SK-N-SH treated with all-trans-retinoic acid at 6 μM for 48 hours (cell line): Measurements from ENCODE around the gene NTN1.

Experiments used
- ATAC-seq: fragments of 200-7000 bp; cut with Tn5 transposase; 3 replicates; pipeline ENCODE4 v1.9.1; 2020; ENCODE audit warnings: mild to moderate bottlenecking, moderate library complexity
- ARNTL ChIP-seq: fragments of 450-650 bp; formaldehyde crosslinking; IDR thresholded peaks from 2 replicates; pipeline ENCODE4 v1.5.0; 2020; ENCODE audit warnings: low read depth, mild to moderate bottlenecking, moderate library complexity, borderline replicate concordance
- BACH2 ChIP-seq: fragments of 250-450 bp; sonication (Bioruptor Pico); IDR thresholded peaks from 2 replicates; pipeline ENCODE4 v1.9.0; 2021; ENCODE audit warnings: mild to moderate bottlenecking, borderline replicate concordance
- CREB5 ChIP-seq: fragments of 250-450 bp; sonication (Bioruptor Pico); IDR thresholded peaks from 2 replicates; pipeline ENCODE4 v1.5.1; 2020; ENCODE audit warnings: low read depth, mild to moderate bottlenecking, moderate library complexity
- CSRNP3 ChIP-seq: fragments of 250-450 bp; sonication (Bioruptor Pico); IDR thresholded peaks from 2 replicates; pipeline ENCODE4 v1.5.1; 2021; ENCODE audit warnings: mild to moderate bottlenecking, moderate library complexity
- ESRRG ChIP-seq: fragments of 250-450 bp; sonication (Bioruptor Pico); IDR thresholded peaks from 2 replicates; pipeline ENCODE4 v1.6.1; 2021; ENCODE audit warnings: mild to moderate bottlenecking
- GLIS3 ChIP-seq: fragments of 250-450 bp; sonication (Bioruptor Pico); IDR thresholded peaks from 2 replicates; pipeline ENCODE4 v1.5.0; 2020; ENCODE audit warnings: mild to moderate bottlenecking, moderate library complexity
- ISL1 ChIP-seq: fragments of 250-450 bp; sonication (Bioruptor Pico); IDR thresholded peaks from 2 replicates; pipeline ENCODE4 v2.1.2; 2022; ENCODE audit warnings: mild to moderate bottlenecking, moderate library complexity
- OSR1 ChIP-seq: fragments of 250-450 bp; sonication (Bioruptor Pico); IDR thresholded peaks from 2 replicates; pipeline ENCODE4 v1.8.0; 2022; ENCODE audit warnings: moderate library complexity, mild to moderate bottlenecking, inconsistent platforms
- PPARA ChIP-seq: fragments of 250-450 bp; sonication (Bioruptor Pico); IDR thresholded peaks from 2 replicates; pipeline ENCODE4 v1.5.0; 2020; ENCODE audit warnings: mild to moderate bottlenecking, borderline replicate concordance
- RARB ChIP-seq: fragments of 250-450 bp; sonication (Bioruptor Pico); IDR thresholded peaks from 2 replicates; pipeline ENCODE4 v1.8.0; 2021; ENCODE audit warnings: mild to moderate bottlenecking, moderate library complexity
- SNAI2 ChIP-seq: fragments of 250-450 bp; sonication (Bioruptor Pico); IDR thresholded peaks from 2 replicates; pipeline ENCODE4 v1.5.0; 2020; ENCODE audit warnings: mild to moderate bottlenecking, moderate library complexity
- TSHZ2 ChIP-seq: fragments of 250-450 bp; sonication (Bioruptor Pico); IDR thresholded peaks from 2 replicates; pipeline ENCODE4 v1.5.0; 2020; ENCODE audit warnings: mild to moderate bottlenecking, moderate library complexity
- ZC3H10 ChIP-seq: fragments of 250-450 bp; sonication (Bioruptor Pico); IDR thresholded peaks from 2 replicates; pipeline ENCODE4 v1.5.1; 2021; ENCODE audit warnings: mild to moderate bottlenecking, moderate library complexity
- ZFP3 ChIP-seq: fragments of 250-450 bp; sonication (Bioruptor Pico); IDR thresholded peaks from 2 replicates; pipeline ENCODE4 v1.5.0; 2020; ENCODE audit warnings: mild to moderate bottlenecking, moderate library complexity
- ZFP30 ChIP-seq: fragments of 450-650 bp; formaldehyde crosslinking; IDR thresholded peaks from 2 replicates; pipeline ENCODE4 v1.5.0; 2022; ENCODE audit warnings: mild to moderate bottlenecking, moderate library complexity
- ZNF70 ChIP-seq: fragments of 450-650 bp; formaldehyde crosslinking; IDR thresholded peaks from 2 replicates; pipeline ENCODE4 v1.5.0; 2020; ENCODE audit warnings: mild to moderate bottlenecking, moderate library complexity
- ZNF8 ChIP-seq: fragments of 450-650 bp; formaldehyde crosslinking; IDR thresholded peaks from 2 replicates; pipeline ENCODE4 v1.5.0; 2020; ENCODE audit warnings: mild to moderate bottlenecking, moderate library complexity
- TF ChIP-seq, protein P1 (sequence below): fragments of 250-450 bp; sonication (Bioruptor Pico); IDR thresholded peaks from 2 replicates; pipeline ENCODE4 v1.8.0; 2020; ENCODE audit warnings: mild to moderate bottlenecking, moderate library complexity, borderline replicate concordance
- TF ChIP-seq, protein P2 (sequence below): fragments of 250-450 bp; sonication (Bioruptor Pico); IDR thresholded peaks from 2 replicates; pipeline ENCODE4 v1.8.0; 2021; ENCODE audit warnings: low read depth, mild to moderate bottlenecking, moderate library complexity, borderline replicate concordance

The NTN1 gene

GRCh38 chr17:9074131-9074530 lies 52.8 kb downstream of the NTN1 start (continued):
- TF ChIP-seq, protein P1, sequence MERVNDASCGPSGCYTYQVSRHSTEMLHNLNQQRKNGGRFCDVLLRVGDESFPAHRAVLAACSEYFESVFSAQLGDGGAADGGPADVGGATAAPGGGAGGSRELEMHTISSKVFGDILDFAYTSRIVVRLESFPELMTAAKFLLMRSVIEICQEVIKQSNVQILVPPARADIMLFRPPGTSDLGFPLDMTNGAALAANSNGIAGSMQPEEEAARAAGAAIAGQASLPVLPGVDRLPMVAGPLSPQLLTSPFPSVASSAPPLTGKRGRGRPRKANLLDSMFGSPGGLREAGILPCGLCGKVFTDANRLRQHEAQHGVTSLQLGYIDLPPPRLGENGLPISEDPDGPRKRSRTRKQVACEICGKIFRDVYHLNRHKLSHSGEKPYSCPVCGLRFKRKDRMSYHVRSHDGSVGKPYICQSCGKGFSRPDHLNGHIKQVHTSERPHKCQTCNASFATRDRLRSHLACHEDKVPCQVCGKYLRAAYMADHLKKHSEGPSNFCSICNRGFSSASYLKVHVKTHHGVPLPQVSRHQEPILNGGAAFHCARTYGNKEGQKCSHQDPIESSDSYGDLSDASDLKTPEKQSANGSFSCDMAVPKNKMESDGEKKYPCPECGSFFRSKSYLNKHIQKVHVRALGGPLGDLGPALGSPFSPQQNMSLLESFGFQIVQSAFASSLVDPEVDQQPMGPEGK, result no peak
- TF ChIP-seq ESRRG (no peak), ZNF70 (CRISPR knock-in tag) (no peak), GLIS3 (no peak)
- TF ChIP-seq, all 23 proteins: peak for 0

GRCh38 chr17:9079461-9080103 lies 58.3 kb downstream of the NTN1 start:
- ATAC-seq, result no peak
- TF ChIP-seq PPARA (CRISPR knock-in tag), result no peak
- no peak for TF ChIP-seq CSRNP3
- TF ChIP-seq ESRRG, result no peak
- no peak for TF ChIP-seq ZFP30 (CRISPR knock-in tag)
- TF ChIP-seq CREB5 (CRISPR knock-in tag), result no peak
- no peak for TF ChIP-seq SNAI2 (CRISPR knock-in tag)
- no peak for TF ChIP-seq ZC3H10
- no peak for TF ChIP-seq ISL1 (CRISPR knock-in tag)
- TF ChIP-seq BACH2 (CRISPR knock-in tag), result no peak
- TF ChIP-seq ARNTL, result no peak
- TF ChIP-seq, all 23 proteins: peak for 0

GRCh38 chr17:9080296-9080914 lies 59.1 kb downstream of the NTN1 start:
- TF ChIP-seq SNAI2 (CRISPR knock-in tag) (no peak), CSRNP3 (no peak), ZFP3 (CRISPR knock-in tag) (no peak), ZC3H10 (no peak), BACH2 (CRISPR knock-in tag) (no peak), OSR1 (CRISPR knock-in tag) (no peak), ZNF8 (CRISPR knock-in tag) (no peak), ARNTL (no peak), ISL1 (CRISPR knock-in tag) (no peak), RARB (CRISPR knock-in tag) (no peak), TSHZ2 (CRISPR knock-in tag) (no peak), PPARA (CRISPR knock-in tag) (no peak)
- TF ChIP-seq, protein P2, sequence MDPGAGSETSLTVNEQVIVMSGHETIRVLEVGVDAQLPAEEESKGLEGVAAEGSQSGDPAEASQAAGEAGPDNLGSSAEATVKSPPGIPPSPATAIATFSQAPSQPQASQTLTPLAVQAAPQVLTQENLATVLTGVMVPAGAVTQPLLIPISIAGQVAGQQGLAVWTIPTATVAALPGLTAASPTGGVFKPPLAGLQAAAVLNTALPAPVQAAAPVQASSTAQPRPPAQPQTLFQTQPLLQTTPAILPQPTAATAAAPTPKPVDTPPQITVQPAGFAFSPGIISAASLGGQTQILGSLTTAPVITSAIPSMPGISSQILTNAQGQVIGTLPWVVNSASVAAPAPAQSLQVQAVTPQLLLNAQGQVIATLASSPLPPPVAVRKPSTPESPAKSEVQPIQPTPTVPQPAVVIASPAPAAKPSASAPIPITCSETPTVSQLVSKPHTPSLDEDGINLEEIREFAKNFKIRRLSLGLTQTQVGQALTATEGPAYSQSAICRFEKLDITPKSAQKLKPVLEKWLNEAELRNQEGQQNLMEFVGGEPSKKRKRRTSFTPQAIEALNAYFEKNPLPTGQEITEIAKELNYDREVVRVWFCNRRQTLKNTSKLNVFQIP (CRISPR knock-in tag), result no peak
- TF ChIP-seq, protein P1, result no peak
- ATAC-seq, result no peak
